ENCODE results near the gene NCKAP5L.

- no peak for TF ChIP-seq CTCF (IDR thresholded peaks at IDR 0.05)
- TF ChIP-seq POLR2A (IDR thresholded peaks at IDR 0.05), result peak; percentile 74 to 92 (median 88)
These were observed 14.5 kb upstream of the NCKAP5L start, which contains the start of gene BCDIN3D for GRCh38 chr12:49842519-49843352.

Measured in body of pancreas (tissue), 4 donors.